ENCODE measurements around the gene KDF1.
"Not testable (repeated sequence)": the region's sequence is repeated elsewhere in the genome, so short reads cannot be mapped to it uniquely, and the experiment has no call there.

Gene KDF1

GRCh38 chr1:26956321-26956720, 3.9 kb downstream of the KDF1 start:
- DNase-seq (ENCODE audit: low read depth), result no peak

GRCh38 chr1:26953374-26953773, 6.9 kb downstream of the KDF1 start:
- DNase-seq (ENCODE audit: low read depth), result no peak

- DNase-seq (ENCODE audit: low read depth), result no peak
Measured at GRCh38 chr1:26951821-26952497, 8.3 kb downstream of the KDF1 start.

GRCh38 chr1:26951216-26951615, 9.1 kb downstream of the KDF1 start:
- DNase-seq (ENCODE audit: low read depth), result no peak

- no peak for DNase-seq (ENCODE audit: low read depth)
Measured at GRCh38 chr1:26950602-26951001, 9.7 kb downstream of the KDF1 start.

- no peak for DNase-seq (ENCODE audit: low read depth)
Measured at GRCh38 chr1:26949926-26950319, 10.3 kb downstream of the KDF1 start.

- no peak for DNase-seq (ENCODE audit: low read depth)
Measured at GRCh38 chr1:26949266-26949925, 10.9 kb downstream of the KDF1 start.

GRCh38 chr1:26948725-26949057, 11.6 kb downstream of the KDF1 start:
- not testable (repeated sequence) for DNase-seq (ENCODE audit: low read depth)

- DNase-seq (ENCODE audit: low read depth), result no peak
Measured at GRCh38 chr1:26946270-26946669, 14.0 kb downstream of the KDF1 start.

GRCh38 chr1:26945728-26946127, 14.5 kb downstream of the KDF1 start:
- no peak for DNase-seq (ENCODE audit: low read depth)

- no peak for DNase-seq (ENCODE audit: low read depth)
Measured at GRCh38 chr1:26945138-26945537, 15.1 kb downstream of the KDF1 start.

GRCh38 chr1:26942656-26943055, 17.6 kb downstream of the KDF1 start:
- no peak for DNase-seq (ENCODE audit: low read depth)

- DNase-seq (ENCODE audit: low read depth), result no peak
Measured at GRCh38 chr1:26941311-26941710, 19.0 kb downstream of the KDF1 start.

- DNase-seq (ENCODE audit: low read depth), result no peak
Measured at GRCh38 chr1:26938659-26939025, 21.6 kb downstream of the KDF1 start.

GRCh38 chr1:26938004-26938658, 22.1 kb downstream of the KDF1 start:
- no peak for DNase-seq (ENCODE audit: low read depth)

GRCh38 chr1:26936823-26937222, 23.4 kb downstream of the KDF1 start:
- DNase-seq (ENCODE audit: low read depth), result no peak

- DNase-seq (ENCODE audit: low read depth), result no peak
Measured at GRCh38 chr1:26932531-26932930, 27.7 kb downstream of the KDF1 start.

- DNase-seq (ENCODE audit: low read depth), result no peak
Measured at GRCh38 chr1:26923711-26924110, 36.6 kb downstream of the KDF1 start.

- no peak for DNase-seq (ENCODE audit: low read depth)
Measured at GRCh38 chr1:26922901-26923300, 37.4 kb downstream of the KDF1 start.

- DNase-seq (ENCODE audit: low read depth), result no peak
Measured at GRCh38 chr1:26922431-26922729, 37.9 kb downstream of the KDF1 start.

- peak; percentile 89 for DNase-seq (ENCODE audit: low read depth)
Measured at GRCh38 chr1:26921540-26922430, 38.5 kb downstream of the KDF1 start, which contains the start of gene NUDC. Gene NUDC, plus strand, starts transcription at chr1:26921743. Its CDS starts 106 bp downstream, at chr1:26921849.

GRCh38 chr1:26921126-26921539, 39.1 kb downstream of the KDF1 start:
- no peak for DNase-seq (ENCODE audit: low read depth)

Data from stimulated activated CD8-positive, alpha-beta memory T cell treated with anti-CD3 and anti-CD28 coated beads, Interleukin-7, amount 100 ng/mL, for 24 hours (primary cell).